Activated CD4-positive, alpha-beta T cell treated with anti-CD3 and anti-CD28 coated beads, Interleukin-2, amount 10 ng/mL, durations not matched to agents 24 days and 14 days (primary cell): ENCODE measurements around the gene DNAH5. TPM values are rescaled to one million over a fixed set of nuclear protein-coding genes. Genes with fewer than 3 reads are reported as not detected.

Experiments
- DNase-seq: peaks from one replicate; pipeline ENCODE4 v3.0.0; 2022
- H3K27ac Mint-ChIP-seq: one replicate; pipeline ENCODE4 v1.8.0; 2022; ENCODE audit warnings: mild to moderate bottlenecking, mixed read lengths
- H3K27me3 Mint-ChIP-seq: one replicate; pipeline ENCODE4 v1.8.0; 2022; ENCODE audit warnings: mixed read lengths
- H3K36me3 Mint-ChIP-seq: one replicate; pipeline ENCODE4 v1.8.0; 2022; ENCODE audit warnings: low read depth, mild to moderate bottlenecking, mixed read lengths
- H3K4me1 Mint-ChIP-seq: one replicate; pipeline ENCODE4 v1.8.0; 2021; ENCODE audit warnings: mixed read lengths
- H3K4me3 Mint-ChIP-seq: one replicate; pipeline ENCODE4 v1.8.0; 2022; ENCODE audit warnings: mild to moderate bottlenecking, moderate library complexity, mixed read lengths
- H3K9me3 Mint-ChIP-seq: one replicate; pipeline ENCODE4 v1.8.0; 2021; ENCODE audit warnings: mixed read lengths
- intact Hi-C: fragments of 100-400 bp; cut with micrococcal nuclease; formaldehyde crosslinking; loops from one replicate; pipeline ENCODE4 v1.15.1; 2023
- total RNA-seq: library from RNA; stranded (reverse); gene quantifications from 2 replicates; pipeline ENCODE4 v1.2.3, GENCODE V29; 2022

DNAH5 gene
- total RNA-seq, 1 donor from 2014 or later: not detected

DNA sequence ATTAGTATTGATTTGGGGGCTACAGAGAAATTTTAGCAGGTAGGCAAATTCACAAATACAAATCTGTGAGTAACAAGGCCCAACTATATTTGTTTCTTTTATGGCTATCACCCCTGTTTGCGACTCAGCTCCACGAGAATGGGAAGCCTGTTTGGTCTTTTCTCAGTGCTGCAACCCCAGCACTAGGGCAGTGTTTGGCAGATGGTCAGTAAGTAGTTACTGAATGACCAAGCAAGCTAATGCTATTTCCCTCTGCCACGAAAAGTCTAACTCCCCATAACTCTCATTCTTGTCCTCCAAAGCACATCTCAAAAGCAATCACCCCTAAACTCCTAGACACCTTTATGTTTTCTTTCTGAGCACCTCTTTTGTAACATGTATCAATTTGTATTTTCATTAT lies 245.6 kb downstream of the DNAH5 start:
- H3K9me3 Mint-ChIP-seq: no peaks in the 10 kb centered on the region
- H3K27ac Mint-ChIP-seq: no peak overlapping the region
- no peaks in the 10 kb centered on the region for H3K36me3 Mint-ChIP-seq
- H3K4me3 Mint-ChIP-seq: no peak overlapping the region
- DNase-seq: no peak
- H3K27me3 Mint-ChIP-seq: no peaks in the 10 kb centered on the region
- intact Hi-C loops: no loop called here
- no peaks in the 10 kb centered on the region for H3K4me1 Mint-ChIP-seq

DNA sequence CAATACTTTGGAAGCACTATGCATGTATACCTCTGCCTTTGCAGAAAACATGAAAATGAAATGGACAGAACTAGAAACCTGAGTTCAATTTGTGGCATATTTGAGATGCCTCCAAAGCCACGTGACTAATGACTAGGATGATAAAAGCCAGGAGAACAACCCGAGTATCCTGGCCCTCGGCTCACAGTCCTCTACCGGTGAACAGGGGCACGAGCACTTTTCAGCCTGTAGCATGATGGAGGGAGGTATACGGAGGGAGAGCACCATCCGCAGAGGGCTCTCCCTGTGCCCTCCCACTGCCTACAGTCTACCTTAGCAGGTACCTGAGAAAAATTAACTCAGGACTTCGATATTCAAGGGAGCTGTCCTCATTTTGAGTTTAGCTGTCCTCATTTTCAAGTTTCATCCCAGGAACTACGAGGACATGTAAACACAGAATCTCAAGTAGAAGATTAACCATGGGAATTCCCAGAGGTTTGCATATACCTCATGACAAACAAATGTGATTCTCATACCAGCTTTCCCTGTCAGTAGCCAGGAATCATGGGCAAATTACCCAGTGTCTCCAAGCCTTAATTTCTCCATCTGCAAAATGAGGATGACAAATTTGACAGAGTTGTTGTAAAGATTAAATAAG lies 249.3 kb downstream of the DNAH5 start:
- no peaks in the 10 kb centered on the region for H3K4me1 Mint-ChIP-seq
- intact Hi-C loops: no loop called here
- no peaks in the 10 kb centered on the region for H3K9me3 Mint-ChIP-seq
- no peak overlapping the region for H3K27ac Mint-ChIP-seq
- no peaks in the 10 kb centered on the region for H3K36me3 Mint-ChIP-seq
- no peak for DNase-seq
- no peaks in the 10 kb centered on the region for H3K27me3 Mint-ChIP-seq
- H3K4me3 Mint-ChIP-seq: no peak overlapping the region

DNA sequence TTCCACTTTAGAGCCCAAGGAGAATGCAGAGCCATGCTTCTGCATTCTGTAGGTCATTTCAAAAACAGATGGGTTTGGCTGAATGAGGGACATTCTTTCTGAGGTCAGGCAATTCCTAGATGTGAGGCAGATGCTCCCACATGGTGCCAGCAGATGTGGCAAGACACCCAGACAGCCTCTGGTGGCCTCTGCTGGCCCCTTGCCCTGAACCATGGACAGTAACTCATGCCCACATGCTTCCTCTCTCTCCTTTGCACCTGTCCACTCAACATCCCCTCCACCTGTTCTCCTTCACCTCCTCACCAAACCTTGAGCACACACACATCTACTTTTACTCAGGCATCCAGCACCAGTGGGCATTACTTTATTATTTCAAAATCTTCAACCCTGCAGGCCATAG lies 252.3 kb downstream of the DNAH5 start:
- Mint-ChIP-seq H3K27me3 (no peaks in the 10 kb centered on the region), H3K27ac (no peak overlapping the region), H3K4me3 (no peak overlapping the region), H3K4me1 (no peaks in the 10 kb centered on the region), H3K9me3 (no peaks in the 10 kb centered on the region), H3K36me3 (no peaks in the 10 kb centered on the region)
- intact Hi-C loops: no loop called here
- no peak for DNase-seq

DNA sequence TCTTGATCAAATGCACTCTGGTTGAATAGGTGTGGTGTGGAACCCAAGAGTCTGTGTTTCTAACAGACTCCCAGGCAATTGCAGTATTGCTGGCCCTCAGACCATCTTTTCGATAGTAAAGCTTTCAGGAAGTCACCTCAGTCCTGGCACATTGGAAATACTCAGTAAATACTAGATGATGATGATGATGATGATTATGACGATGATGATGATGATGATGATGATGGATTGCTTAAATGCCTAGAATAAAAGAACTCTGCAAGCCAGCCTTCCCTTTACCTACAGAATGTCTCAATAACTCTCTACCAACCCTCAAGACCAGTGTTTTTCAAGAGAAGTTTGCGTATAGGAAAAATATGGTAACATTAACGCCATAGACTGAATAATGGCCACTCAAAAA lies 268.0 kb downstream of the DNAH5 start:
- no peaks in the 10 kb centered on the region for H3K36me3 Mint-ChIP-seq
- H3K27me3 Mint-ChIP-seq: no peaks in the 10 kb centered on the region
- no peak overlapping the region for H3K4me3 Mint-ChIP-seq
- intact Hi-C loops: no loop called here
- DNase-seq: no peak
- no peaks in the 10 kb centered on the region for H3K4me1 Mint-ChIP-seq
- H3K9me3 Mint-ChIP-seq: peaks cover 15% of the 10 kb centered on the region
- no peak overlapping the region for H3K27ac Mint-ChIP-seq

DNA sequence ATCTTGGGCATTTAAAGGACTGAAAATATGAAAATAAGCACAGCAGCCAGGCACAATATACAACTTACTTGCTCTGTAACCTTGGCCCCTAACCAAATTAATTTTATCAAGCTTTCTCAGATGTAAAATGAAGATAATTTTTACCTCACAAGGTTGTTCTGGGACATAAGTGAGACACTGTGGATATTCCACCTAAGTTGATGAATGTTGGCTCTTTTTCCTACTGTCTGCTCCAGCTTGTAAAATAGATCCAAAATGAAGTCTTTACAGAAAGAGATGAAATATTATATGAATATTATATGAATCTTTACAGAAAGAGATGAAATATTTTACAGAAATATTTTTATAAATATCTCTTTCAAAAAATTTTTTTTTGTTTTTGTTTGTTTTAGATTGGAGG lies 270.1 kb downstream of the DNAH5 start:
- no peaks in the 10 kb centered on the region for H3K36me3 Mint-ChIP-seq
- peaks cover 15% of the 10 kb centered on the region for H3K9me3 Mint-ChIP-seq
- no peak for DNase-seq
- intact Hi-C loops: no loop called here
- H3K27ac Mint-ChIP-seq: no peak overlapping the region
- no peak overlapping the region for H3K4me3 Mint-ChIP-seq
- H3K27me3 Mint-ChIP-seq: no peaks in the 10 kb centered on the region
- H3K4me1 Mint-ChIP-seq: no peaks in the 10 kb centered on the region

DNA sequence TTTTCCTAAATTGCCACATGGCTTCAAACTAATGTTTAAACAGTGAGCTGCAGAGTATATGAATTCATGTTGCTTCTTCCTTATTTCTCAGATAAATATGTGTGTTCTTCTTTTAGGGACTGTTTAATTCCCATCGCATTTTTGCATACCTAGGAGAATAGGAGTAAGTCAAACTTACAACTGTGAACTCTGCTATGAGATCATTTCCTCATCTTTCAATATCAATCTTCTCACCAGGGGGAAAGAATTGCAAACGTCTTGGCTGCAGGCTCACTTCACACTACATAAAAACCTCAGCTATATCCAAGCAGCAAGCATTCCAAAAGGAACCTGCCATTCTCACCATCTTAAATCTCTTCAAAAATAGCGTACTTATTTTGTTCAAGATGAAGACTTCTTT lies 271.0 kb downstream of the DNAH5 start:
- Mint-ChIP-seq H3K27ac (no peak overlapping the region), H3K4me3 (no peak overlapping the region), H3K4me1 (no peaks in the 10 kb centered on the region), H3K27me3 (no peaks in the 10 kb centered on the region), H3K9me3 (peaks cover 15% of the 10 kb centered on the region), H3K36me3 (no peaks in the 10 kb centered on the region)
- no peak for DNase-seq
- intact Hi-C loops: no loop called here

DNA sequence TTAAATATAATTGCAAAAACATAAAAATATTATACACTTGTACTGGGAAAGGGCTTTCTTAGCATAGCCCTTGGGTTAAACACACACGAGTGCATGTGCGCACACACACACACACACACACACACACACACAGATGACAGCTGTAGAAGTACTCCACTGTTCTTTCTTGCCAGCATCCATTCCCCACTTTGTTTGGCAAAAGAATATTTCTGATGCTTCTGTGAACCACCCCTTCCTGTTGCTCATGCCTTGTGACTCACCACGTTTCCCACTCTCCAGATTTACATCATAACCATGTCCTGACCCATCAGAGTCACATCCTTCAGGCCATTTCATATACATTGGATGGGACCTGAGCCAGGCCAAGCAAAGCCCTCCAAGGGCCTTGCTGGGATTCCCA lies 280.1 kb downstream of the DNAH5 start:
- Mint-ChIP-seq H3K4me1 (no peaks in the 10 kb centered on the region), H3K9me3 (no peaks in the 10 kb centered on the region), H3K27me3 (no peaks in the 10 kb centered on the region), H3K4me3 (no peak overlapping the region), H3K36me3 (no peaks in the 10 kb centered on the region), H3K27ac (no peak overlapping the region)
- intact Hi-C loops: no loop called here
- no peak for DNase-seq

DNA sequence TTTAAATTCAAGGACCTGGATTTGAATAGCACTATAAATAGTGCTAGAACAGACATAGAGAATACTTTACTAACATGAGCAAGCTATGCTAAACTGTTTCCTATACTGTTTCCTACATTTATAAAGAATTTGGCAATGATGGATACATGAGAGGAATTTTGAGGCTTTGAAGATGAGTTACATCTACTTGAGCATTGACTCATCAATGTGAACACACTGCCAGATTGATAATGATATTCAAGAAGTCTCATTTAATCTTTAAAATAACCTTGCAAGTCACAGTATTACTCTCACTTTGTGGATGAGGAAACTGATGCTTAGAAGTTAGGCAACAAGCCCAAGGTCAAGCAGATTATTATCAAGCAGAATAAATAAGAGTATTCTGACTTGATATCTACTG lies 281.9 kb downstream of the DNAH5 start:
- Mint-ChIP-seq H3K9me3 (no peaks in the 10 kb centered on the region), H3K4me3 (no peak overlapping the region), H3K36me3 (no peaks in the 10 kb centered on the region), H3K27ac (no peak overlapping the region), H3K4me1 (no peaks in the 10 kb centered on the region), H3K27me3 (no peaks in the 10 kb centered on the region)
- DNase-seq: no peak
- intact Hi-C loops: no loop called here

DNA sequence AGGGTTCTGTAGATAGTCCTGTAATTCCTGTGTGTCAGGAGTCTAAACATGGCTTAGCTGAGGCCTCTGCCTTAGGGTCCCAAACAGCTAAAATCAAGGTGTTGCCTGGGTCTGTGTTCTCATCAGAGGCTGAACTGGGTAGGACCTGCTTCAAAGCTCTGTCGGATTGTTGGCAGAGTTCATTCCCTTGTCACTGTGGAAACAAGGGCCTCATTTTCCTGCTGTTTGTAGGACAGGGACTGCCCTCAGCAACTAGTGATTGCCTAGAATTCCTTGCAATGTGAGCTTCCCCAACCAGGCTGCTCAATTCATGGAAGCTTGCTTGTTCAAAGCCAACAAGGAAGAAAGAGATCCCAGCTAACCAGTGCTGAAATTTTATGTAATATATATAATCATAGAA lies 283.2 kb downstream of the DNAH5 start:
- H3K9me3 Mint-ChIP-seq: peaks cover 3% of the 10 kb centered on the region

DNA sequence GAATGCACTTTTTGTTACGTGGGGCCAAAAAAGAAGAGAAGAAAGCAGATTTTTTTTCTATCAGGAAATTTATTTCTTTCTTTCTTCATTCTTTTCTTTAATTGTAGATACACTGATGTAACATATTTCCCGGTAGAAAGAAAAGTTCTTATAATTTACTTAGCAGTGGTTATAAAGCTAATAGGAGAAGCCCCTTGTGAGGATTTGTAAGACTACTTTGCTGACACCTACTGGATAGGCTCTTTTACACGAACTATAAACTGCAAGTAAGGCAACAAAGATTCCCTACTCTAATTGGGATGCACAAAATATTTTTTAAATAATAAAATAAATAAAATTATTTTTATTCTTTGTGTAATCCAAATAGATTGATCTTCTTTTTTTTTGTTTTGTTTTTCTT lies 284.4 kb downstream of the DNAH5 start:
- peaks cover 3% of the 10 kb centered on the region for H3K9me3 Mint-ChIP-seq
- intact Hi-C loops: no loop called here
- DNase-seq: no peak
- H3K27ac Mint-ChIP-seq: no peak overlapping the region
- no peaks in the 10 kb centered on the region for H3K4me1 Mint-ChIP-seq
- no peak overlapping the region for H3K4me3 Mint-ChIP-seq
- H3K27me3 Mint-ChIP-seq: no peaks in the 10 kb centered on the region
- H3K36me3 Mint-ChIP-seq: no peaks in the 10 kb centered on the region

More for the DNA sequence above, 283.2 kb downstream of the DNAH5 start:
- Mint-ChIP-seq H3K27me3 (no peaks in the 10 kb centered on the region), H3K27ac (no peak overlapping the region), H3K4me3 (no peak overlapping the region), H3K36me3 (no peaks in the 10 kb centered on the region), H3K4me1 (no peaks in the 10 kb centered on the region)
- no peak for DNase-seq
- intact Hi-C loops: no loop called here

DNA sequence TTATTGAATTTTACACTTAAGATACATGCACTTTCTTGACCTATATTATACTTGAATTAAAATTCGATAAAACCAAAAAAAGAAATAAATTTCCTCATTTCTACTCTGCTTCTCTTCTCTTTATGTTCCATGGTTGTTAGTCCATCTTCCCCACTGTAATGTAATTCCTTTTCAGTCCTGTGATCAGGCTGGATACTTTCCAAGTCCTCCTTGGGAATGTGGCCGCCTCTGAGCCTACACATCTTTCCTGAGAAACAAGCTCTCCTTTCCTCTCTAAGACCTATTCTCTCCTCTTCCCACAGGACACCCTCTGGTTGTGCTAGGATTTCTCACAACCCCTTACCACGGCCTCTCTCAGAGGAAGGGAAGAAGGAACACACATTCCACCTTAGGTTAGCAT lies 285.1 kb downstream of the DNAH5 start:
- DNase-seq: no peak
- Mint-ChIP-seq H3K9me3 (peaks cover 3% of the 10 kb centered on the region), H3K27ac (no peak overlapping the region), H3K4me1 (no peaks in the 10 kb centered on the region), H3K36me3 (no peaks in the 10 kb centered on the region), H3K4me3 (no peak overlapping the region), H3K27me3 (no peaks in the 10 kb centered on the region)
- intact Hi-C loops: no loop called here

DNA sequence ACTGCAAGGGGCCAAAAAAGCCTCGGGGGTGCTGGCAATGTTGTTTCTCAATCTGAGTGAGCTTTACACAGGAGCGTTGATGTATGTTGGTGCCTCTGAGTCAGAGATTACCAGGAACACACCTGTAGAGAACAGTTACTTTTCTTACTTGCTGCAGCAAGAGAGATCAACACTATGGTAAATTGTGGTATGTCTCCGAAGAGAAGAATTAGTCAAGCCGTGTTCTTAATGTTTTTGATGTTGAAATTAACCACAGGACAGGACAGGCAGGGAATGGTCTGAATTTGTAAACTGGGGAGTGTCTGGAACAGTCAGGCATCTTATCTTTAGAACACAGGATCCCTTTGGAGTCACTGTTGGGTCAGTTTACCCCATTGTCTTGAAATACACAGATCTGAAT lies 285.7 kb downstream of the DNAH5 start:
- H3K4me1 Mint-ChIP-seq: no peaks in the 10 kb centered on the region
- H3K27me3 Mint-ChIP-seq: no peaks in the 10 kb centered on the region
- no peaks in the 10 kb centered on the region for H3K36me3 Mint-ChIP-seq
- H3K27ac Mint-ChIP-seq: no peak overlapping the region
- H3K9me3 Mint-ChIP-seq: peaks cover 5% of the 10 kb centered on the region
- no peak overlapping the region for H3K4me3 Mint-ChIP-seq
- intact Hi-C loops: no loop called here
- no peak for DNase-seq

DNA sequence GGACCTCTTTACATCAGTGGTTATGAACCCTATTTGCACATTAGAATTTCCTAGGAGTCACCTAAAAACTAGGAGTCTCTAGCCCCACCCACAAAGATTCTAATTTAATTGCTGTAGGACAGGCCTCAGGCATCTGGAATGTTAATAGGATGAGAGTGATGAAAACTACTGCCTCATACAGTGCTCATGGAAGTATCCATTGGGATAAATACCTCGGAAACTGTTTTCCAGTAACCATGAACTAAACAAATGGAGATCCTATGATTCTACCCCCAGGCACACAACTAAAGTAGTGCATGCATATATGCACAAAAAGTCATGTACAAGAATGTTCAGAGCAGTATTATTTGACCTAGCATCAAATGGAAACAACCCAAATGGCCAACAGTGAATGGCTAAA lies 286.3 kb downstream of the DNAH5 start:
- Mint-ChIP-seq H3K9me3 (peaks cover 7% of the 10 kb centered on the region), H3K4me3 (no peak overlapping the region), H3K27ac (no peak overlapping the region), H3K27me3 (no peaks in the 10 kb centered on the region), H3K36me3 (no peaks in the 10 kb centered on the region), H3K4me1 (no peaks in the 10 kb centered on the region)
- no peak for DNase-seq
- intact Hi-C loops: no loop called here

DNA sequence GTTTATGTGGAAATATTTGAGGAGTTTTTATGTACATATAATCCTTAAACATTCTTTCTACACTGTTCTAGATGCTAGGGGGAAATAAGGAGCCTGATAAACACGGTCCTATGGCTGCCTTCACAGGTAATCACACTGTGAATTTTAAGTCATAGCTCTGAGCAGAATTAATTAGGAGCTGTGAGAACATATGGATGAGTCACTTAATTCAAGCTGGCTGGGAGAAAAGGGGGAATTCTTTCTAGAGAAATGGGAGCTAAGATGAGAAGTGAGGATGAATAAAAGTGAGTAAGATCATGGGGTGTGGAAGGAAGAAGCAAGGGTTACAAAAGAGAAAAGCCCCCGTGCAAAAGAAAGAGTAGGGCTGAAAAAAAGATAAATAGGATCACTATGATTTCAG lies 290.8 kb downstream of the DNAH5 start:
- H3K4me1 Mint-ChIP-seq: no peaks in the 10 kb centered on the region
- peaks cover 10% of the 10 kb centered on the region for H3K9me3 Mint-ChIP-seq
- intact Hi-C loops: no loop called here
- no peak for DNase-seq
- H3K27ac Mint-ChIP-seq: no peak overlapping the region
- H3K27me3 Mint-ChIP-seq: no peaks in the 10 kb centered on the region
- no peaks in the 10 kb centered on the region for H3K36me3 Mint-ChIP-seq
- H3K4me3 Mint-ChIP-seq: no peak overlapping the region

DNA sequence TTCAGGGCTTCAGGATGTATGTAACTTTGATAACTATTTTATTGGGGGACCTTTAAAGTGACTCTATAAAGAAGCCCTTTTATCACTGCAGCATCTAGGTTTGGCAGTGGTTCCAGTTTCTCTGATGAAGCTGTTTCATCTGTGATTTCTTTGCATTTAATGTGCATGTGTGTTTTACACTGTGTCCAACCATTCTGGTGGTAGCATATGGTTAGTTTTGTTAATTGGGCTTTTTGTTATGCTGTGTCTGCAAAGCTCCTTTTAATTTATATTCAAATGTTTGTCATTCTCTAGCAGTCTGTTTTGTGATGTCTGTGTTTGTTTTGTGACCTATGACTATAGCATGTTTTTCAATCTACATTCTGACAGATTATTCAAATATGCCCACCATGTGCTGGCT lies 294.8 kb downstream of the DNAH5 start:
- intact Hi-C loops: no loop called here
- no peaks in the 10 kb centered on the region for H3K27me3 Mint-ChIP-seq
- no peaks in the 10 kb centered on the region for H3K4me1 Mint-ChIP-seq
- H3K27ac Mint-ChIP-seq: no peak overlapping the region
- peak; percentile 7 for DNase-seq
- H3K9me3 Mint-ChIP-seq: peaks cover 17% of the 10 kb centered on the region
- H3K36me3 Mint-ChIP-seq: no peaks in the 10 kb centered on the region
- H3K4me3 Mint-ChIP-seq: no peak overlapping the region
